Hypothalamus (tissue), 51 donors: Measurements from ENCODE around the gene RPS6KA4.
"Not testable (repeated sequence)": the region's sequence is repeated elsewhere in the genome, so short reads cannot be mapped to it uniquely, and the experiment has no call there.

Source experiments
- DNase-seq, 51 donors: peaks; one replicate each; lab custom pipeline; 2025; lab: John Stamatoyannopoulos, UW

RPS6KA4 gene

GRCh38 chr11:64358907-64359711 is at the start of gene RPS6KA4:
RPS6KA4 (plus strand) TSS chr11:64359162; CDS start chr11:64359236, 74 bp downstream.
- peak in 35 of 51 donors; percentile 9 to 77 (median 53) for DNase-seq

DNA sequence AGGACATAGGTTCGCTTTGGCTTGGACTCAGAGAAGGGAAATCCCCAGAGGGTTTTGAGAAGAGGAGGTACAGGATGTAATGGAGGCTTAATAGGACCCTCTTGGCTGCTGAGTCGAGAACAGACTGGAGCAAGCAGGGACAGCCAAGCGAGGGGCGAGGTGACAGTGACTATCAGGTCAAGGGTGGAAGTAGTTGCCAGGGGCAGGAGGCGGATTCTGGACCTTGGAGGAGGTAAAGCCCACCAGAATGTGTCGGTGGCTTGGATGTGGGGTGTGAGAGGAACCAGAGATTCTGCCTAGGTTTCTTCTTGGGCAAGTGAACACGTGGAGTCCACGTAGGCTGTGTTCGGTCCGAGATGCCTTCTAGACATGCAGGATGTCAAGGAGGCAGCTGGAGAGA is 46.0 kb upstream of the RPS6KA4 start:
- DNase-seq: no peak

DNA sequence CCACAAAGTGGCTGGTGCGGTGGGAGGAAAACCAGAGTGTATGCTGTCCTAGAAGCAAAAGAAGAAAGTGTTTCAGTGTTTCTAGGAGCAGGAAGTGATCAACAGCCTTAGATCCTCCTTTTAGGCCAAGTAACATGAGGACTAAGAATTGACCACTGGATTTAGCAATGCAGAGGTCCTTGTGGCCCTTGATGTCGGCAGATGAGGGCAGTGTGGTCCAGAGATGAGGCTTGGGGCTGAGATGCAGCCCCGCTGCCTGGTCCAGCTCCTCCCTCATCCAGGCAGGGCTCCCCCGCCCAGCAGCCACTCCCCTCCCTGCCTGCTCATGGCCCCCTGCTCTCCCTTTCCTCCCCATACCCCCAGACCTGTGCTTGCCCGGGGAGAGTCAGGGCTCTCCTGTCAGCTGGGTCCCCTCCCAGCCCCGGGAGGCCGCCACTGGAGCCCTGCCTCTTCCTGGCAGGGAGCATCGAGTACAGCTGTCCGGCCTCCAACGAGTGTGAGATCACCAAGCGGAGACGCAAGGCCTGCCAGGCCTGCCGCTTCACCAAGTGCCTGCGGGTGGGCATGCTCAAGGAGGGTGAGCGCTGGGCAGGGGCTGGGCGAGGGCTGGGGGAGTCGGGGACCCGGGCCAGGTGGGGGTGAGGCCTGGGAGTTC is 45.3 kb upstream of the RPS6KA4 start:
- peak in 14 of 51 donors; percentile 18 to 61 (median 32) for DNase-seq

DNA sequence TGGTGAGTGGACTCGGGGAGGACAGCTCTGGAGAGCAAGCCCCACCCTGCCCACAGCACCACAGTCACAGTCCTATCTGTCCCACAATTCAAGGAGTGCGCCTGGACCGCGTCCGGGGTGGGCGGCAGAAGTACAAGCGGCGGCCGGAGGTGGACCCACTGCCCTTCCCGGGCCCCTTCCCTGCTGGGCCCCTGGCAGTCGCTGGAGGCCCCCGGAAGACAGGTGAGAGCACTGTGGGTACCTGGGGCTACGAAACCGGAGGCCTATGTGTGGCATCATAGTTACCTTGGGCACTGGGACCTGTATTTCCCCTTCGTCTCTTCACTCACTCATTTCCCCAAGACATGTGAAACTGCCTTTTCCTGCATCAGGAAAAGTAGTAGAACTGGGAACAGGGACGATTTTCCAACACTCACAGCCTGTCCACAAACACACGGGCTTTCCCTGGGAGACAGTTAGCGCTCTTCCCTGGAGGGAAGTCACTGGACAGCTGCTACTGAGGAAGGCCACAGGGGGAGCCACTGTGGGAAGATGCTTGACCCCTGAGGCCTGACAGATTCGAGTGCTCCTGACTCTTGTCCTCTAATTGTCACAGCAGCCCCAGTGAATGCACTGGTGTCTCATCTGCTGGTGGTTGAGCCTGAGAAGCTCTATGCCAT is 44.7 kb upstream of the RPS6KA4 start:
- DNase-seq: no peak

GRCh38 chr11:64314805-64315561 is 44.0 kb upstream of the RPS6KA4 start:
- DNase-seq: no peak

GRCh38 chr11:64315667-64316526 is 43.1 kb upstream of the RPS6KA4 start:
- DNase-seq: not testable (repeated sequence)

DNA sequence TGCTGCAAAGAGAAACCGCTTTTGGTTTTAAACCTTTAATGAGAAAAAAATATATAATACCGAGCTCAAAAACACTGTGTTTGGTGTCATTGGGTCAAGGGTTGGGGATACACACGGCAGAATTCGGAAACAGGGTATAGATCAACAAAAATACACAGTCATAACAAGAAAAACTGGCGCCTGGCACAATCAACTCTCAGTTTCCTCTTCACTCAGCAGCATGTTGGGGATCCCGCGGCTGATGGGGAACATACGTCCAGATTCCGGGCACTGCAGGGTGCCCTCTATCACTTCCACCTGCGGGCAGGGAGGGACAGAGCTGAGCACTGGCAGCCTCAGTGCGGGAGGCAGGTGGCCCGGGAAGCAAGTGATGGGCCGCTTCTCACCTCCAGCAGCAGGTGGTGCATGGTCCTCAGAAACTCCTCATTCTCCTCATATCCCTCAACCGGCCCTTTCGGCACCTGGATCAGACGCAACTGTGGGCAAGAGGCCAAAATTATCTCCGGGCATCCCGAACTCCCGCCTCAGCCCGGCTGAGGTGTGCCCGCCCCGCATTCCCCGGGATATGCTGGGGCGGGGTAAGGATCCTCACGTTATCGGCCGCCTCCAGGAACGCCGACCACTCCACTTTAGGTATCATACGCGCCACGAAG is 42.2 kb upstream of the RPS6KA4 start:
- no peak for DNase-seq

GRCh38 chr11:64317325-64317960 is 41.5 kb upstream of the RPS6KA4 start, which contains the start of gene TRMT112:
TRMT112 (minus strand) TSS chr11:64317559; CDS start chr11:64317526, 33 bp downstream.
- DNase-seq: peak; percentile 74 to 99 (median 94)

DNA sequence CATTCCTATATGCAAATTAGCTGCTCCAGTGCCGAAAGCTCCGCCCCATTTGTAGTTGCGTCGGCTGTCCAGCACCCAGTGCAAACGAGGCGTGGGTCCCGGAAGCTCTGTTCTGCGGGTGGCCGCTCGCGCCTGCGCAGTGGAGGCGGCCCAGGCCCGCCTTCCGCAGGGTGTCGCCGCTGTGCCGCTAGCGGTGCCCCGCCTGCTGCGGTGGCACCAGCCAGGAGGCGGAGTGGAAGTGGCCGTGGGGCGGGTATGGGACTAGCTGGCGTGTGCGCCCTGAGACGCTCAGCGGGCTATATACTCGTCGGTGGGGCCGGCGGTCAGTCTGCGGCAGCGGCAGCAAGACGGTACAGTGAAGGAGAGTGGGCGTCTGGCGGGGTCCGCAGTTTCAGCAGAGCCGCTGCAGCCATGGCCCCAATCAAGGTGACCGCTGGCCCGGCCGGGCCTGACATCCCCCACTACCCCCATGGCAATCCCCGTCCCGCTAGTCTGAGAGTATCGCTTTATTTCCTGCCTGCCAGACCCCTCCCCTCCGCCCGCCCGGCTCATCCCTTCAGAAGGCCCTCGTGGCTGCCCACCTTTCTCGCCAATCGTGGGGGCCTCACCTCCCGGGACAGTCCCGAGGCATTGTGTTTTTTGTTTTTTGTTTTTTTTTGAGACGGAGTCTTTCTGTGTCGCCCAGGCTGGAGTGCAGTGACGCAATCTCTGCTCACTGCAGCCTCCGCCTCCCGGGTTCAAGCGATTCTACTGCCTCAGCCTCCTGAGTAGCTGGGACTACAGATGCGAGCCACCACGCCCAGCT is 40.8 kb upstream of the RPS6KA4 start, which contains the start of gene PRDX5:
Gene PRDX5 (plus strand): TSS at position 161 of the 805 bp plus-strand sequence. CDS start 95 bp downstream, at position 256.
- DNase-seq: peak; percentile 76 to 99 (median 94)

DNA sequence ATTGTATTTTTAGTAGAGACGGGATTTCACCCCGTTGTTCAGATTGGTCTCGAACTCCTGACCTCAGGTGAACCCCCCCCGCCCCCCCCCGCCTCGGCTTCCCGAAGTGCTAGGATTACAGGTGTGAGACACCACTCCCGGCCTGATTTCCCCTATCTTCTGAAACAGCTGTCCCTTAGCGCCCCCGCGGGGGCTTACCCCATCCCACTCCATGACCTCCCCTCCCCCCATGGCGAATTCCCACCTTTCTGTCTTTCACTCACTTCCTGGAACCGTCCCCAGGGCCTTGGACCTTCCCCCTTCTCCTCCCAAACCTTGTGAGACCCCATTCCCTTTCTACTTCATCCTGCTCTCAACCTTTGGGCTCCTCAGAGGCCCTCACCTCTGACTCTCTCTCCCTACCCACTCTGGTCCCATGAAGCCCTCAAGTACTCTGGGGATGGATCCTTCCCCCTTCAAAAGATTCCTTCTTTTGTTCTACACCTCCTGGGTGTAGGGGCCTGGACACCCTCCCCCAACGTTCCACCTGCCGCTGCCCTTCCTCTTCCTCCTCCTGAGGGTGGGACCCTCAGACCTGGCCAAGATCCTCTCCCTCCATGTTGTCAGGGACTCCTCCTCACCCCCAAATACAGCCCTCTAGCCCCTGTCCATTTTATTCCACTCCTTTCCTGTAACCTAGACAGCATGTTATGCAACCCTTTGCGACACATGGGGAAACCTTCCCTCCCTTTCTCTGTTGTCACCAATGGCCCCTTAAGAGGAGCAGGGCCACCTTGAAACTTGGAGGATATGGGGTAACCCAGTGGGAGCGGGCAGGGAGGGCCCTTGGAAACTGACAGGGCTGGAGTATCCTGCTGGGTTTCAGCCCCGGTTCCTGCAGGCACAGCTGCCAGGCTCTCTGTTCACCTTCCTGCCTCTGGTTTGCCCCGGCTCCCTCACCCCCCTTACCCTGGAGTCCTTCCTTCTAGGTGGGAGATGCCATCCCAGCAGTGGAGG is 39.9 kb upstream of the RPS6KA4 start:
- DNase-seq: no peak

DNA sequence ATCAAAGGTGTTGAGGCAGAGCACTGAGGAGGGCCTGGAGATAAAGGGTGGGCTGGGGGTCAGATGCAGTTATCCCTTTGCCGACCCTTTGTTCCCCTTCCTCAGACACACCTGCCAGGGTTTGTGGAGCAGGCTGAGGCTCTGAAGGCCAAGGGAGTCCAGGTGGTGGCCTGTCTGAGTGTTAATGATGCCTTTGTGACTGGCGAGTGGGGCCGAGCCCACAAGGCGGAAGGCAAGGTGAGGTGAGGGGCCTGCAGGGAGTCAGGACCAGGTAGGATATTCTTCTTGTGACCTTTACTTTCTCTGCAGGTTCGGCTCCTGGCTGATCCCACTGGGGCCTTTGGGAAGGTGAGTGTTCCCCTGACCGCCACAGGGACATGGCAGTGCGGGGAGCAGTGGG is 38.4 kb upstream of the RPS6KA4 start:
- DNase-seq: no peak

DNA sequence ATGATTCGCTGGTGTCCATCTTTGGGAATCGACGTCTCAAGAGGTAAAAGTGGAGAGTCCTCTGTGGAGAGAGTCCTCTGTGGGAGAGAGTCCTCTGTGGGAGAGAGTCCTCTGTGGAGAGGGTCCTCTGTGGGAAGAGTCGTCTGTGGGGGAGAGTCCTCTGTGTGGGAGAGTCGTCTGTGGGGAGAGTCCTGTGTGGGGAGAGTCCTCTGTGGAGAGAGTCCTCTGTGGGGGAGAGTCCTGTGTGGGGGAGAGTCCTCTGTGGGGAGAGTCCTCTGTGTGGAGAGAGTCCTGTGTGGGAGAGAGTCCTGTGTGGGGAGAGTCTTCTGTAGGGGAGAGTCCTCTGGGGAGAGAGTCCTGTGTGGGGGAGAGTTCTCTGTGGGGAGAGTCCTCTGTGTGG is 37.9 kb upstream of the RPS6KA4 start:
- DNase-seq: no peak

DNA sequence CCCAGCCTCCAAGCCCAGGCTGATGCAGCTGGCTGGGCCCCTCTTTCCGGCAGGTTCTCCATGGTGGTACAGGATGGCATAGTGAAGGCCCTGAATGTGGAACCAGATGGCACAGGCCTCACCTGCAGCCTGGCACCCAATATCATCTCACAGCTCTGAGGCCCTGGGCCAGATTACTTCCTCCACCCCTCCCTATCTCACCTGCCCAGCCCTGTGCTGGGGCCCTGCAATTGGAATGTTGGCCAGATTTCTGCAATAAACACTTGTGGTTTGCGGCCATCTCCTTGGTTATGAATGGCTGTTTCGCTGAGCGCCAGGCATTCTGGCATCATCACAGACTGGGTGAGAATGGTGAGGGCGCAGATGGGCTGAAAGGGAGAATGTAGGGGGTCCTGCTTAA is 37.4 kb upstream of the RPS6KA4 start:
- no peak for DNase-seq

DNA sequence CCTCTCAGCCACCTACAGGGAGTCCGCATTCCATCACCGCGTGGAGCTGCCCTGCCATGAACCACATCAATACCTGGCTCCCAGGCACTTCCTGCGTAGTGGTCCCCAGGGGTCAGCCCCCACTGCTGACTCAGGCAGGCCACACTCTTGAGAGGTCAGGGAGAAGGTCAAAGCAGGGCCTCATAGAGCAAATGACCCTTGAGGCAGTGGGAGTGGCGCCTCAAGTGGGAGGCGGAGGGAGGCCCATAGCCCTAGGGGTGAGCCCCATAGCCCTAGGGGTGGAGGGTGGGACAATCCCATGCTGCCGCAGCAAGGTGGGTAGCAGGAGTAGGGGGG is 36.1 kb upstream of the RPS6KA4 start:
- no peak for DNase-seq

- no peak for DNase-seq
These were observed 35.6 kb upstream of the RPS6KA4 start for GRCh38 chr11:64323373-64323772.

DNA sequence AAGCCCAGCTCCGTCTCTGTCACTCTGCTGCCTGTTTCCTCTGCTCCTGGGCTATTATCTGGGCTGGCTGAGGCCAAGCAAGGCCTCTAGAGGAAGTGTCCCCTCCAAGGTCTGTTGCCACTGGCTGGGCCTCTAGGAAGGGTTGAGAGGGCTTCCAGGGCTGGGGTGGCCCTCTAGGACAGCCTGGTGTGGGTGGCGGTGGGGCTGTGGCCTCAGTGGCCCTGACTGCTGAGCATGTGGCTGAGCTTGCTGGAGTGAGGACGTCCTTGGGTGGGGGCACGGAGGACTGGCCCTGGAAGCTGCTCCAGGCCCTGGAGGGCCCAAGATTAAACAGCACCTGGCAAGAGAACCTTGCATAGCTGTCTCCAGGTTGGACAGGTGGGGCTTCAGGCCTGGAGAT is 35.0 kb upstream of the RPS6KA4 start:
- DNase-seq: not testable (repeated sequence)
